RWPE2 (cell line): ENCODE measurements around the gene RGS6.

Experiments
- ATAC-seq: fragments of 200-7000 bp; cut with Tn5 transposase; 3 replicates; pipeline ENCODE4 v1.9.1; 2021; ENCODE audit warnings: low read depth
- DNase-seq: peaks from one replicate; pipeline ENCODE4 v3.0.0-alpha.2; 2020; ENCODE audit warnings: low spot score
- H3K27ac ChIP-seq: fragments of 450-650 bp; 2 replicates; pipeline ENCODE4 v1.5.1; 2017; ENCODE audit warnings: mild to moderate bottlenecking; ENCODE audit not compliant: poor library complexity, severe bottlenecking
- H3K27me3 ChIP-seq: fragments of 250-450 bp; sonication (Bioruptor Pico); 2 replicates; pipeline ENCODE4 v1.5.1; 2021; ENCODE audit warnings: mild to moderate bottlenecking, moderate library complexity; ENCODE audit not compliant: insufficient read depth, poor library complexity, severe bottlenecking
- H3K36me3 ChIP-seq: fragments of 250-450 bp; sonication (Bioruptor Pico); 2 replicates; pipeline ENCODE4 v1.5.1; 2020; ENCODE audit warnings: low read depth, mild to moderate bottlenecking, moderate library complexity
- H3K4me1 ChIP-seq: fragments of 250-450 bp; sonication (Bioruptor Pico); 2 replicates; pipeline ENCODE4 v1.5.1; 2021; ENCODE audit warnings: mild to moderate bottlenecking, moderate library complexity; ENCODE audit not compliant: insufficient read depth, poor library complexity, severe bottlenecking
- H3K4me3 ChIP-seq: fragments of 250-450 bp; sonication (Bioruptor Pico); 2 replicates; pipeline ENCODE4 v1.5.1; 2021; ENCODE audit warnings: mild to moderate bottlenecking, moderate library complexity; ENCODE audit not compliant: severe bottlenecking
- H3K9me3 ChIP-seq: fragments of 250-450 bp; sonication (Bioruptor Pico); 2 replicates; pipeline ENCODE4 v1.5.1; 2021; ENCODE audit warnings: mild to moderate bottlenecking, moderate library complexity; ENCODE audit not compliant: severe bottlenecking
- CTCF ChIP-seq: fragments of 450-650 bp; IDR thresholded peaks from one replicate; pipeline ENCODE4 v1.5.1; 2017; ENCODE audit warnings: mild to moderate bottlenecking, moderate library complexity; ENCODE audit not compliant: poor library complexity, severe bottlenecking

The RGS6 gene

GRCh38 chr14:72052356-72052755 lies 120.1 kb downstream of the RGS6 start:
- no peak for DNase-seq
- peaks cover 72% of the 10 kb centered on the region for H3K27me3 ChIP-seq
- H3K4me3 ChIP-seq = no peak overlapping the region
- H3K36me3 ChIP-seq = no peaks in the 10 kb centered on the region
- no peaks in the 10 kb centered on the region for H3K4me1 ChIP-seq
- no peaks in the 10 kb centered on the region for H3K9me3 ChIP-seq
- no peak overlapping the region for H3K27ac ChIP-seq
- ATAC-seq = no peak
- TF ChIP-seq CTCF = no peak

- Histone ChIP-seq H3K27ac (no peak overlapping the region), H3K27me3 (peaks cover 70% of the 10 kb centered on the region), H3K9me3 (no peaks in the 10 kb centered on the region), H3K4me1 (no peaks in the 10 kb centered on the region), H3K36me3 (no peaks in the 10 kb centered on the region), H3K4me3 (no peak overlapping the region)
- DNase-seq = no peak
- no peak for ATAC-seq
- no peak for TF ChIP-seq CTCF
These were observed 121.4 kb downstream of the RGS6 start for GRCh38 chr14:72053651-72054050.

- no peak for TF ChIP-seq CTCF
- DNase-seq (no peak), ATAC-seq (no peak)
- Histone ChIP-seq H3K27me3 (peaks cover 66% of the 10 kb centered on the region), H3K36me3 (no peaks in the 10 kb centered on the region), H3K4me1 (no peaks in the 10 kb centered on the region), H3K4me3 (no peak overlapping the region), H3K27ac (no peak overlapping the region), H3K9me3 (no peaks in the 10 kb centered on the region)
These were observed 122.7 kb downstream of the RGS6 start for GRCh38 chr14:72054911-72055310.

- TF ChIP-seq CTCF = no peak
- DNase-seq (no peak), ATAC-seq (no peak)
- Histone ChIP-seq H3K4me1 (no peaks in the 10 kb centered on the region), H3K27ac (no peak overlapping the region), H3K36me3 (no peaks in the 10 kb centered on the region), H3K9me3 (no peaks in the 10 kb centered on the region), H3K4me3 (no peak overlapping the region), H3K27me3 (peaks cover 41% of the 10 kb centered on the region)
These were observed 125.6 kb downstream of the RGS6 start for GRCh38 chr14:72057701-72058285.

GRCh38 chr14:72060460-72060859 lies 128.2 kb downstream of the RGS6 start:
- no peak for TF ChIP-seq CTCF
- ATAC-seq = no peak
- H3K27me3 ChIP-seq = peaks cover 28% of the 10 kb centered on the region

More at GRCh38 chr14:72060460-72060859, 128.2 kb downstream of the RGS6 start:
- no peaks in the 10 kb centered on the region for H3K4me1 ChIP-seq
- no peak overlapping the region for H3K4me3 ChIP-seq
- no peaks in the 10 kb centered on the region for H3K9me3 ChIP-seq
- no peak for DNase-seq
- H3K36me3 ChIP-seq = no peaks in the 10 kb centered on the region
- H3K27ac ChIP-seq = no peak overlapping the region
